Panc1 (cell line): ENCODE measurements around the gene NSRP1.

ENCODE experiments used
- CTCF ChIP-seq: fragments of 450-650 bp; IDR thresholded peaks from 2 replicates; pipeline ENCODE4 v1.5.1; 2017; ENCODE audit warnings: mild to moderate bottlenecking
- POLR2AphosphoS5 ChIP-seq: IDR thresholded peaks from 2 replicates; pipeline ENCODE4 v1.6.1; 2012; ENCODE audit warnings: mild to moderate bottlenecking, low read depth, low read length, moderate library complexity
- REST ChIP-seq, 2 experiments: IDR thresholded peaks; 2 replicates each; pipeline ENCODE4 v1.6.1; 2011 to 2012; ENCODE audit warnings: low read depth in 2 of 2, control low read depth in 1 of 2, low read length in 1 of 2, mild to moderate bottlenecking in 1 of 2, moderate library complexity in 1 of 2; ENCODE audit not compliant: insufficient read depth in 1 of 2
- SIN3A ChIP-seq: IDR thresholded peaks from 2 replicates; pipeline ENCODE4 v1.6.1; 2012; ENCODE audit warnings: low read depth, mild to moderate bottlenecking, low read length, moderate library complexity, borderline replicate concordance; ENCODE audit not compliant: insufficient read depth
- TCF7L2 ChIP-seq: IDR thresholded peaks from 2 replicates; pipeline ENCODE4 v1.6.1; 2011; ENCODE audit warnings: mild to moderate bottlenecking, low read depth, low read length, inconsistent platforms

GRCh38 chr17:30235386-30236296, 119.0 kb downstream of the NSRP1 start, which contains the start of gene SLC6A4:
- no peak for TF ChIP-seq CTCF
- no peak for TF ChIP-seq POLR2AphosphoS5
- TF ChIP-seq REST (IDR thresholded peaks at IDR 0.05; ENCODE audit: insufficient read depth in 1 of 2, low read depth in 2 of 2, low read length in 1 of 2): no peak
- no peak for TF ChIP-seq TCF7L2
- no peak for TF ChIP-seq SIN3A
